Progenitor cell of endocrine pancreas (in vitro differentiated cells): ENCODE data around the gene AMBP. TPM values are rescaled to one million over a fixed set of nuclear protein-coding genes. Genes with fewer than 3 reads are reported as not detected.

ENCODE experiments used
- DNase-seq: peaks from one replicate; pipeline ENCODE4 v3.0.0; 2021; ENCODE audit warnings: low spot score; ENCODE audit not compliant: unreplicated experiment
- H3K27ac Mint-ChIP-seq: 2 replicates; pipeline ENCODE4 v1.8.0; 2021; ENCODE audit warnings: mild to moderate bottlenecking, moderate library complexity, mixed read lengths
- H3K27me3 Mint-ChIP-seq: 2 replicates; pipeline ENCODE4 v1.8.0; 2021; ENCODE audit warnings: mixed read lengths
- H3K36me3 Mint-ChIP-seq: 2 replicates; pipeline ENCODE4 v1.8.0; 2022; ENCODE audit warnings: mixed read lengths; ENCODE audit not compliant: insufficient read depth
- H3K4me1 Mint-ChIP-seq: 2 replicates; pipeline ENCODE4 v1.8.0; 2021; ENCODE audit warnings: low read depth, mixed read lengths
- H3K4me3 Mint-ChIP-seq: 2 replicates; pipeline ENCODE4 v1.8.0; 2021; ENCODE audit warnings: low read depth, mild to moderate bottlenecking, moderate library complexity, mixed read lengths
- H3K9me3 Mint-ChIP-seq: 2 replicates; pipeline ENCODE4 v1.8.0; 2021; ENCODE audit warnings: low read depth, mixed read lengths
- CTCF ChIP-seq: fragments of 200-600 bp; sonication (generic); IDR thresholded peaks from one replicate; pipeline ENCODE4 v1.5.0; 2021; ENCODE audit warnings: antibody characterized with exemption, mild to moderate bottlenecking; ENCODE audit not compliant: unreplicated experiment
- total RNA-seq: library from RNA; stranded (reverse); gene quantifications from 2 replicates; pipeline ENCODE4 v1.2.1, GENCODE V29; 2021

AMBP gene
- total RNA-seq, 1 donor from 2014 or later = 678 TPM

GRCh38 chr9:114120192-114121014 lies 42.3 kb upstream of the AMBP start:
- H3K27ac Mint-ChIP-seq = peak overlapping the region; percentile 91
- H3K9me3 Mint-ChIP-seq = no peaks in the 10 kb centered on the region
- TF ChIP-seq CTCF = no peak
- no peaks in the 10 kb centered on the region for H3K27me3 Mint-ChIP-seq
- no peak for DNase-seq
- no peaks in the 10 kb centered on the region for H3K36me3 Mint-ChIP-seq
- peak overlapping the region; percentile 5 for H3K4me3 Mint-ChIP-seq
- peaks cover 79% of the 10 kb centered on the region for H3K4me1 Mint-ChIP-seq

- H3K27ac Mint-ChIP-seq = peak overlapping the region; percentile 97
- no peaks in the 10 kb centered on the region for H3K36me3 Mint-ChIP-seq
- peaks cover 77% of the 10 kb centered on the region for H3K4me1 Mint-ChIP-seq
- H3K27me3 Mint-ChIP-seq = no peaks in the 10 kb centered on the region
- no peak overlapping the region for H3K4me3 Mint-ChIP-seq
- DNase-seq = no peak
- H3K9me3 Mint-ChIP-seq = no peaks in the 10 kb centered on the region
- TF ChIP-seq CTCF = no peak
Observed at GRCh38 chr9:114119242-114120191, 41.4 kb upstream of the AMBP start.

- TF ChIP-seq CTCF = no peak
- Mint-ChIP-seq H3K4me3 (no peak overlapping the region), H3K9me3 (no peaks in the 10 kb centered on the region), H3K27ac (peak overlapping the region; percentile 97), H3K36me3 (no peaks in the 10 kb centered on the region), H3K27me3 (peaks cover 4% of the 10 kb centered on the region), H3K4me1 (peaks cover 71% of the 10 kb centered on the region)
- DNase-seq = peak; percentile 46
Observed at GRCh38 chr9:114117996-114118830, 40.1 kb upstream of the AMBP start.

- no peaks in the 10 kb centered on the region for H3K36me3 Mint-ChIP-seq
- no peak for TF ChIP-seq CTCF
- H3K27ac Mint-ChIP-seq = peak overlapping the region; percentile 97
- peaks cover 11% of the 10 kb centered on the region for H3K27me3 Mint-ChIP-seq
- H3K4me3 Mint-ChIP-seq = no peak overlapping the region
- no peaks in the 10 kb centered on the region for H3K9me3 Mint-ChIP-seq
- H3K4me1 Mint-ChIP-seq = peaks cover 67% of the 10 kb centered on the region
- DNase-seq = no peak
Observed at GRCh38 chr9:114117614-114117995, 39.5 kb upstream of the AMBP start.
